AG04450 (cell line): Measurements from ENCODE around the gene ATP2C1. TPM values are rescaled to one million over a fixed set of nuclear protein-coding genes. Genes with fewer than 3 reads are reported as not detected.
A peak's percentile ranks its signal among the peaks of the same experiment; 100 is the strongest.

Experiments
- CTCF ChIA-PET: fragments of 300-600, 350-600 bp; formaldehyde crosslinking; extraction: SDS; loops from one replicate; lab custom pipeline; 2022; ENCODE audit warnings: antibody characterized with exemption, inconsistent platforms; lab: Charles Lee
- POLR2A ChIA-PET: fragments of 350-600 bp; formaldehyde crosslinking; extraction: SDS; loops from one replicate; lab custom pipeline; 2021; ENCODE audit warnings: antibody characterized with exemption, inconsistent platforms; lab: Yijun Ruan, JAX
- DNase-seq: peaks from one replicate; pipeline ENCODE4 v3.0.0-alpha.2; 2011; ENCODE audit warnings: low read depth, low spot score
- H3K27ac ChIP-seq: one replicate; pipeline ENCODE4 v1.5.1; 2012; ENCODE audit warnings: low read depth, low read length, control low read depth
- H3K27me3 ChIP-seq: one replicate; pipeline ENCODE4 v1.6.0; 2012; ENCODE audit warnings: low read length; ENCODE audit not compliant: control insufficient read depth, insufficient read depth
- H3K4me3 ChIP-seq: 2 replicates; pipeline ENCODE4 v1.5.1; 2011; ENCODE audit warnings: mild to moderate bottlenecking, low read depth, low read length, control low read depth
- H3K9me3 ChIP-seq: 2 replicates; pipeline ENCODE4 v1.5.1; 2012; ENCODE audit warnings: low read length; ENCODE audit not compliant: control insufficient read depth, insufficient read depth
- polyA minus RNA-seq: library from RNA; depleted of rRNA, polyadenylated mRNA; stranded (reverse); fragments of >200 nt; gene quantifications from 2 replicates; pipeline ENCODE4 v1.2.3, GENCODE V29; 2011; rRNA and poly(A)+ RNA removed
- polyA plus RNA-seq: library from polyadenylated mRNA; depleted of rRNA; stranded (reverse); fragments of >200 nt; gene quantifications from 2 replicates; pipeline ENCODE4 v1.2.3, GENCODE V29; 2011; rRNA removed
- TF ChIP-seq, protein P1 (sequence below): IDR thresholded peaks from 2 replicates; pipeline ENCODE4 v1.5.1; 2011; ENCODE audit warnings: low read depth, low read length, control low read depth, inconsistent platforms

The ATP2C1 gene, protein sequence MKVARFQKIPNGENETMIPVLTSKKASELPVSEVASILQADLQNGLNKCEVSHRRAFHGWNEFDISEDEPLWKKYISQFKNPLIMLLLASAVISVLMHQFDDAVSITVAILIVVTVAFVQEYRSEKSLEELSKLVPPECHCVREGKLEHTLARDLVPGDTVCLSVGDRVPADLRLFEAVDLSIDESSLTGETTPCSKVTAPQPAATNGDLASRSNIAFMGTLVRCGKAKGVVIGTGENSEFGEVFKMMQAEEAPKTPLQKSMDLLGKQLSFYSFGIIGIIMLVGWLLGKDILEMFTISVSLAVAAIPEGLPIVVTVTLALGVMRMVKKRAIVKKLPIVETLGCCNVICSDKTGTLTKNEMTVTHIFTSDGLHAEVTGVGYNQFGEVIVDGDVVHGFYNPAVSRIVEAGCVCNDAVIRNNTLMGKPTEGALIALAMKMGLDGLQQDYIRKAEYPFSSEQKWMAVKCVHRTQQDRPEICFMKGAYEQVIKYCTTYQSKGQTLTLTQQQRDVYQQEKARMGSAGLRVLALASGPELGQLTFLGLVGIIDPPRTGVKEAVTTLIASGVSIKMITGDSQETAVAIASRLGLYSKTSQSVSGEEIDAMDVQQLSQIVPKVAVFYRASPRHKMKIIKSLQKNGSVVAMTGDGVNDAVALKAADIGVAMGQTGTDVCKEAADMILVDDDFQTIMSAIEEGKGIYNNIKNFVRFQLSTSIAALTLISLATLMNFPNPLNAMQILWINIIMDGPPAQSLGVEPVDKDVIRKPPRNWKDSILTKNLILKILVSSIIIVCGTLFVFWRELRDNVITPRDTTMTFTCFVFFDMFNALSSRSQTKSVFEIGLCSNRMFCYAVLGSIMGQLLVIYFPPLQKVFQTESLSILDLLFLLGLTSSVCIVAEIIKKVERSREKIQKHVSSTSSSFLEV
- polyA plus RNA-seq (77.1 and 103 TPM in 2 replicates), polyA minus RNA-seq (67.2 and 102 TPM in 2 replicates)

DNA sequence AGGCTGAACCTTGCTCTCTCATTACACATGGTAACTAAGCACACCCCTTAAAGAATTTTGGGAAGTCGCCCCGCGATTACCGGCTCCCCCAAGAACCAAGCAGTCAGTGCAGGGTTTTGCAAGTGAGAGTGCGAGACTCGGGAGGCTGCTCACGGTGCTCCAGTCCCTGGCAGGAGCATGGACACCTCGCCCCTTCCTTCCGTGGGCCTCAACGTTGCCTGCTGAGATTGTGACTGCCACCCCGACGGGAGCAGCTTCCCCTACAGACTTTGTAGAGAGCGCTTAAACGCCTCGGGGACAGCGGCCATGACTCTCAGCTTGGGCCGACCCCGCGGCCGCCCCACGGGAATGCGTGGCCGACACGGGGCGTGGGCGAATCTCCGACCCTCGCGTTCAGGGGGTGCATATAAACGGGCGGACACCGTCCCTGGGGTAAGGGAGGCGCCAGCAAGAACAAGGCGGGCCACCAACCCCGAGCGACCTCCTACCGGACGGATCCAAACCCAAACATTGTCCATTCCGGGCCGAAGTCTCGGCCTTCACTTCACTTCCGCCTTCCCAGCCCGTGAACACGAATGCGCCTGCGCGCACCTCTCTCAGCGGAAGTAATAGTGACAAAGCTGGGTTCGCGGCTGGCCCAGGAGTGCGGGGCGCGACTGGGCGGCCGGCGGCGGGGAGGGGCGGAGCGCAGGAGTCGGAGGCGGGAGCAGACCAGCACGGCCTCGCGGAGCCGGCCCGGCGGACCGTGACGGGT, at the start of gene ATP2C1:
Gene ATP2C1 (plus strand): TSS at position 709 of the 754 bp plus-strand sequence. CDS start 686 bp downstream, outside the sequence.
- ChIA-PET CTCF (interaction anchor here (0.6 to 6.4 kb wide), 50 partner anchors 10 to 656 kb away, joined by 3 to 56 read pairs (median 4); partner anchors contain the start of genes ASTE1, NEK11 and PIK3R4), POLR2A (interaction anchor here (0.6 to 2.7 kb wide), 11 partner anchors 33 to 1556 kb away, joined by 3 to 16 read pairs (median 3); partner anchors contain the start of genes ASTE1 and NEK11)
- Histone ChIP-seq H3K4me3 (peak within 1 kb of the TSS; percentile 86), H3K9me3 (no peaks in the 10 kb centered on the region), H3K27me3 (no peaks in the 10 kb centered on the region), H3K27ac (peak within 1 kb of the TSS; percentile 86)
- TF ChIP-seq, protein P1, sequence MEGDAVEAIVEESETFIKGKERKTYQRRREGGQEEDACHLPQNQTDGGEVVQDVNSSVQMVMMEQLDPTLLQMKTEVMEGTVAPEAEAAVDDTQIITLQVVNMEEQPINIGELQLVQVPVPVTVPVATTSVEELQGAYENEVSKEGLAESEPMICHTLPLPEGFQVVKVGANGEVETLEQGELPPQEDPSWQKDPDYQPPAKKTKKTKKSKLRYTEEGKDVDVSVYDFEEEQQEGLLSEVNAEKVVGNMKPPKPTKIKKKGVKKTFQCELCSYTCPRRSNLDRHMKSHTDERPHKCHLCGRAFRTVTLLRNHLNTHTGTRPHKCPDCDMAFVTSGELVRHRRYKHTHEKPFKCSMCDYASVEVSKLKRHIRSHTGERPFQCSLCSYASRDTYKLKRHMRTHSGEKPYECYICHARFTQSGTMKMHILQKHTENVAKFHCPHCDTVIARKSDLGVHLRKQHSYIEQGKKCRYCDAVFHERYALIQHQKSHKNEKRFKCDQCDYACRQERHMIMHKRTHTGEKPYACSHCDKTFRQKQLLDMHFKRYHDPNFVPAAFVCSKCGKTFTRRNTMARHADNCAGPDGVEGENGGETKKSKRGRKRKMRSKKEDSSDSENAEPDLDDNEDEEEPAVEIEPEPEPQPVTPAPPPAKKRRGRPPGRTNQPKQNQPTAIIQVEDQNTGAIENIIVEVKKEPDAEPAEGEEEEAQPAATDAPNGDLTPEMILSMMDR = no peak; the same call in 1 of the 2 replicates
- peak; percentile 84 for DNase-seq

DNA sequence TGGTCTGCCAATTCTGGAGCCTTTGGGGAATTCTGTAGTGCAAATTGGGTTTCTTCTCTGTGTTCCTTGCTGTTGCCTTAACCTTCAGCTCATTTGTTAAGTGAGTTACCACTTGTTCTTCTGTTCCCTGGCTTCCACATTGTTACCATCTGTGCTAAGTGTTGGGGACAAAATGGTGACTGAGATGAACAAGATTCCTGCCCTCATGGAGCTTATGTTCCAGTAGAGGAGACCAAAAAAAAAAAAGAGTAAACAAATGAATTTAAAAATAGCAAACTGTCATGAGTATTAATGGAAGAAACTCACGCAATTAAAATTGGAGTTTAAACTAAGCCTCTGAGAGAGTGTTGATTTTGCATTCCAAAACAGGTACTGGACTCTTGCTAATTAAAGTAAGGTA, 49.4 kb upstream of the ATP2C1 start:
- no peak overlapping the region for H3K27ac ChIP-seq
- TF ChIP-seq, protein P1 = no peak
- POLR2A ChIA-PET = no interaction called here

DNA sequence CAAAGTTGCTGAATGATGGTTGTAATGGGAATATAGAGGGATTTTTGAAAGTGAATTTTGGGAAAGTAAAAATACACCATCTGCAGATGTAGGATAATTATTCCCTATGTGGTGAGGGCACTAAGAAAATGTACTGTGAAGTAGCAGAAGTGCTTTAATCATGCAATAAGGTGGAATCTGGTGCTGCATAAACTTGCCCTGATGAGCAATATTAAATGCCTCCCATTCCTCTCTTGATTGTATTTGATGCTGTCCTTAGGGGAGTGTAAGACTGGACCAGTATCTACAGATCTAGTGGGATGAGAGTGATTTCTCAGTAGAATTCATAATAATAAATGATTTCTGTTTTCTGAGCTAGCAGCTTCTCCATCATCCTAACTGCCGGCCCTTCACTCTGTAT, 47.7 kb upstream of the ATP2C1 start:
- Histone ChIP-seq H3K27me3 (peaks cover 6% of the 10 kb centered on the region), H3K9me3 (no peaks in the 10 kb centered on the region), H3K27ac (no peak overlapping the region), H3K4me3 (no peak overlapping the region)
- ChIA-PET POLR2A (no interaction called here), CTCF (no interaction called here)
- DNase-seq = no peak
- TF ChIP-seq, protein P1 = no peak

More for the DNA sequence above, 49.4 kb upstream of the ATP2C1 start:
- H3K9me3 ChIP-seq = no peaks in the 10 kb centered on the region
- CTCF ChIA-PET = interaction anchor here (0.7 kb wide), 1 partner anchor 18 kb away, joined by 3 read pairs; no protein-coding TSS in a partner anchor
- H3K4me3 ChIP-seq = no peak overlapping the region
- peaks cover 6% of the 10 kb centered on the region for H3K27me3 ChIP-seq
- DNase-seq = no peak

DNA sequence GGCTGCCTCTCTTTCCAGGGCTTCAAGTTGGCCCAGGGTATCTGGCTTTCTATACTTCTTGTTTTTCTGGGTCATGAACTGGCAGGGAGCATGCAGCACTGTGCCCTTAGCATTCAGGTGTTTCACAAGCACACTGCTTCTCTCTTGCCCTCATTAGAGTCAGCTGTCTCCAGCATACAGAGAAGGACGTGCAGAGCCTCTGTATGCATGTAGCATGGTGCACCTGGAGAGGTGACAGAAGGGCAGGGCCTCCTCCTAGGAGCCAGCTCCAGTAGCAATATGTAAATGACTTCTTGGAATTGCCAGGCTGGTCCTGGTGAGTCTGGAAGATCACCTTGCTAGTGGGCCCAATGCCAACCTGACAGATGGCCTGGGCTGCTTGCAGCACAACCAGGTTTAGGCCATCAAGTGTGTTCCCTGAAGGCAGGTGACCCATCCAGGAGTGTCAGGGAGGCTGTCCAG, 44.8 kb upstream of the ATP2C1 start:
- H3K4me3 ChIP-seq = no peak overlapping the region
- TF ChIP-seq, protein P1 = no peak
- ChIA-PET POLR2A (no interaction called here), CTCF (no interaction called here)
- H3K27ac ChIP-seq = no peak overlapping the region
- peaks cover 6% of the 10 kb centered on the region for H3K27me3 ChIP-seq
- H3K9me3 ChIP-seq = no peaks in the 10 kb centered on the region
- DNase-seq = no peak
